Panc1 (cell line): ENCODE data around the gene MRNIP. TPM values are rescaled to one million over a fixed set of nuclear protein-coding genes. Genes with fewer than 3 reads are reported as not detected.

ENCODE experiments used
- ATAC-seq: fragments of 200-7000 bp; cut with Tn5 transposase; 2 replicates; pipeline ENCODE4 v1.9.1; 2020; ENCODE audit warnings: mild to moderate bottlenecking, moderate library complexity
- BruUV-seq: library from RNA; stranded (reverse); fragments of 400-500 nt; replicated peaks from 2 replicates; lab custom pipeline; 2021; lab: Mats Ljungman, UMichigan
- CTCF ChIA-PET: fragments of 300-600 bp; sonication (Branson Sonifier 250); formaldehyde crosslinking; loops from one replicate; lab custom pipeline; 2022; ENCODE audit warnings: antibody characterized with exemption; lab: Charles Lee
- POLR2A ChIA-PET: fragments of 300-600 bp; sonication (Branson Sonifier 250); formaldehyde crosslinking; loops from one replicate; lab custom pipeline; 2022; ENCODE audit warnings: antibody characterized with exemption; lab: Charles Lee
- DNase-seq: peaks from one replicate; pipeline ENCODE4 v3.0.0-alpha.2; 2010; ENCODE audit warnings: low read depth, low spot score
- H3K27ac ChIP-seq: 2 replicates; pipeline ENCODE4 v1.5.1; 2011; ENCODE audit warnings: mild to moderate bottlenecking, low read length, inconsistent platforms
- H3K27me3 ChIP-seq: fragments of 200-500 bp; sonication (Bioruptor generic); 2 replicates; pipeline ENCODE4 v1.6.0; 2014; ENCODE audit warnings: low read length, inconsistent platforms; ENCODE audit not compliant: control insufficient read depth, insufficient read depth
- H3K36me3 ChIP-seq: fragments of 200-500 bp; sonication (Bioruptor generic); 2 replicates; pipeline ENCODE4 v1.5.1; 2014; ENCODE audit warnings: inconsistent platforms, mild to moderate bottlenecking, low read length, moderate library complexity; ENCODE audit not compliant: control insufficient read depth, insufficient read depth
- H3K4me1 ChIP-seq: 2 replicates; pipeline ENCODE4 v1.5.1; 2011; ENCODE audit warnings: inconsistent platforms, mild to moderate bottlenecking, low read length, moderate library complexity; ENCODE audit not compliant: control insufficient read depth, insufficient read depth
- H3K4me3 ChIP-seq, 2 experiments: 2 replicates each; pipeline ENCODE4 v1.5.1; 2011 to 2012; ENCODE audit warnings: low read depth in 2 of 2, low read length in 2 of 2, mild to moderate bottlenecking in 2 of 2, inconsistent platforms in 1 of 2, moderate library complexity in 1 of 2
- H3K9me3 ChIP-seq: fragments of 200-500 bp; sonication (Bioruptor generic); 2 replicates; pipeline ENCODE4 v1.5.1; 2014; ENCODE audit warnings: low read depth, mild to moderate bottlenecking, inconsistent platforms, low read length, moderate library complexity; ENCODE audit not compliant: control insufficient read depth, insufficient read depth
- POLR2AphosphoS5 ChIP-seq: IDR thresholded peaks from 2 replicates; pipeline ENCODE4 v1.6.1; 2012; ENCODE audit warnings: mild to moderate bottlenecking, low read depth, low read length, moderate library complexity
- REST ChIP-seq, 2 experiments: IDR thresholded peaks; 2 replicates each; pipeline ENCODE4 v1.6.1; 2011 to 2012; ENCODE audit warnings: low read depth in 2 of 2, control low read depth in 1 of 2, low read length in 1 of 2, mild to moderate bottlenecking in 1 of 2, moderate library complexity in 1 of 2; ENCODE audit not compliant: insufficient read depth in 1 of 2
- SIN3A ChIP-seq: IDR thresholded peaks from 2 replicates; pipeline ENCODE4 v1.6.1; 2012; ENCODE audit warnings: low read depth, mild to moderate bottlenecking, low read length, moderate library complexity, borderline replicate concordance; ENCODE audit not compliant: insufficient read depth
- TCF7L2 ChIP-seq: IDR thresholded peaks from 2 replicates; pipeline ENCODE4 v1.6.1; 2011; ENCODE audit warnings: mild to moderate bottlenecking, low read depth, low read length, inconsistent platforms
- in situ Hi-C: cut with HindIII; loops from 2 replicates; pipeline ENCODE4 v1.10.0; 2016; ENCODE audit warnings: low sequenced_read_pairs, low pct_unique_long_range_greater_than_20kb
- intact Hi-C: fragments of 100-400 bp; cut with micrococcal nuclease; formaldehyde crosslinking; loops from one replicate; pipeline ENCODE4 v1.10.0; 2022; ENCODE audit not compliant: unreplicated experiment
- total RNA-seq: library from RNA; stranded (reverse); gene quantifications from one replicate; pipeline ENCODE4 v1.2.1, GENCODE V29; 2021; ENCODE audit not compliant: unreplicated experiment
- TF ChIP-seq, protein P1 (sequence below): fragments of 450-650 bp; IDR thresholded peaks from 2 replicates; pipeline ENCODE4 v1.5.1; 2017; ENCODE audit warnings: mild to moderate bottlenecking

MRNIP gene
- total RNA-seq, 1 experiment from 2014 or later = 33.0 TPM

DNA sequence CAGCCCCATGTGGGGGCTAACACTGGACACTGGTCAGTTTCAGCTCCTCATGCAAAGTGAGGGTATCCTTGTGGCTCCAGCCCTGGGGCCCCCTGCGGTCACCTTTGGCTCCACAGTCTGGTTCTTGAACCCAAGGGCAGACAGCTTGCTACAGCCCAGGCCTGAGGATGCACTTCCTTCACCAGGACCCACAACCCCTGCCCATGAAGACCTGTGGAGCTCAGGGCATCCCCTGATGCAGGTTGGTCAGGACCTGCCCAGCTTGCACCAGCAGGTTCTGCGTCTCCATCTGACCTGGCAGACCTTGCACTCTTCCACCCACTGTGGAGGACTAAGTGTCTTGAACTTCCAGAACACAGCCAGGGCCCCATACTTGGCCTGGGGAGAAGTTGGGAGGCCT, 3.7 kb upstream of the MRNIP start:
- peaks cover 9% of the 10 kb centered on the region for H3K4me1 ChIP-seq
- ChIA-PET POLR2A (no interaction called here), CTCF (no interaction called here)
- no peaks in the 10 kb centered on the region for H3K27me3 ChIP-seq
- intact Hi-C loops (no loop called here), in situ Hi-C loops (no loop called here)
- DNase-seq (no peak), ATAC-seq (no peak)
- H3K9me3 ChIP-seq = no peaks in the 10 kb centered on the region
- TSS peak; percentile 66 for BruUV-seq
- H3K27ac ChIP-seq = no peak overlapping the region
- no peak overlapping the region for H3K4me3 ChIP-seq
- no peak for TF ChIP-seq TCF7L2
- no peaks in the 10 kb centered on the region; the same call in 1 of the 2 replicates for H3K36me3 ChIP-seq

GRCh38 chr5:179860301-179860700, 1.7 kb upstream of the MRNIP start:
- H3K9me3 ChIP-seq = no peaks in the 10 kb centered on the region
- H3K27ac ChIP-seq = peak overlapping the region; percentile 92
- ChIA-PET CTCF (interaction anchor here (0.7 kb wide), 1 partner anchor 1630 kb away, joined by 6 read pairs; no protein-coding TSS in a partner anchor), POLR2A (no interaction called here)
- DNase-seq (no peak), ATAC-seq (no peak; the same call in 1 of the 2 replicates)
- peaks cover 10% of the 10 kb centered on the region for H3K4me1 ChIP-seq
- TF ChIP-seq TCF7L2 = no peak
- TF ChIP-seq POLR2AphosphoS5 = no peak; the same call in 1 of the 2 replicates
- TF ChIP-seq REST (IDR thresholded peaks at IDR 0.05; ENCODE audit: insufficient read depth in 1 of 2, low read depth in 2 of 2, low read length in 1 of 2) = no peak
- TF ChIP-seq, protein P1, sequence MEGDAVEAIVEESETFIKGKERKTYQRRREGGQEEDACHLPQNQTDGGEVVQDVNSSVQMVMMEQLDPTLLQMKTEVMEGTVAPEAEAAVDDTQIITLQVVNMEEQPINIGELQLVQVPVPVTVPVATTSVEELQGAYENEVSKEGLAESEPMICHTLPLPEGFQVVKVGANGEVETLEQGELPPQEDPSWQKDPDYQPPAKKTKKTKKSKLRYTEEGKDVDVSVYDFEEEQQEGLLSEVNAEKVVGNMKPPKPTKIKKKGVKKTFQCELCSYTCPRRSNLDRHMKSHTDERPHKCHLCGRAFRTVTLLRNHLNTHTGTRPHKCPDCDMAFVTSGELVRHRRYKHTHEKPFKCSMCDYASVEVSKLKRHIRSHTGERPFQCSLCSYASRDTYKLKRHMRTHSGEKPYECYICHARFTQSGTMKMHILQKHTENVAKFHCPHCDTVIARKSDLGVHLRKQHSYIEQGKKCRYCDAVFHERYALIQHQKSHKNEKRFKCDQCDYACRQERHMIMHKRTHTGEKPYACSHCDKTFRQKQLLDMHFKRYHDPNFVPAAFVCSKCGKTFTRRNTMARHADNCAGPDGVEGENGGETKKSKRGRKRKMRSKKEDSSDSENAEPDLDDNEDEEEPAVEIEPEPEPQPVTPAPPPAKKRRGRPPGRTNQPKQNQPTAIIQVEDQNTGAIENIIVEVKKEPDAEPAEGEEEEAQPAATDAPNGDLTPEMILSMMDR = no peak
- TF ChIP-seq SIN3A = no peak
- in situ Hi-C loops (no loop called here), intact Hi-C loops (no loop called here)
- H3K27me3 ChIP-seq = no peaks in the 10 kb centered on the region
- H3K36me3 ChIP-seq = no peaks in the 10 kb centered on the region; the same call in 1 of the 2 replicates
- no TSS peak for BruUV-seq
- peak overlapping the region; percentile 89 to 97 for H3K4me3 ChIP-seq

GRCh38 chr5:179858241-179858585, 404 bp downstream of the MRNIP start:
- H3K4me3 ChIP-seq = peak overlapping the region; percentile 89 to 97
- DNase-seq (no peak), ATAC-seq (peak; percentile 69)
- BruUV-seq = TSS peak; percentile 32
- H3K36me3 ChIP-seq = no peaks in the 10 kb centered on the region; the same call in 1 of the 2 replicates
- H3K27me3 ChIP-seq = no peaks in the 10 kb centered on the region
- H3K27ac ChIP-seq = peak overlapping the region; percentile 85
- POLR2A ChIA-PET = no interaction called here
- intact Hi-C loops (loop anchor here (10.0 kb wide), 1 partner anchor 237 kb away; no protein-coding TSS in a partner anchor), in situ Hi-C loops (no loop called here)
- no peaks in the 10 kb centered on the region for H3K9me3 ChIP-seq
- H3K4me1 ChIP-seq = peaks cover 10% of the 10 kb centered on the region
- CTCF ChIA-PET = no interaction called here
- no peak; the same call in 1 of the 2 replicates for TF ChIP-seq SIN3A
- no peak for TF ChIP-seq TCF7L2
- TF ChIP-seq POLR2AphosphoS5 = no peak
- TF ChIP-seq, protein P1 = no peak
- no peak for TF ChIP-seq REST (IDR thresholded peaks at IDR 0.05; ENCODE audit: insufficient read depth in 1 of 2, low read depth in 2 of 2, low read length in 1 of 2)
